ENCODE measurements around the gene ACTG1. TPM values are rescaled to one million over a fixed set of nuclear protein-coding genes. Genes with fewer than 3 reads are reported as not detected.

The ACTG1 gene
- total and polyA plus RNA-seq, 2 donors (not counting 1 experiment from before 2014, with no cell fraction given): 803 to 1,677 TPM

GRCh38 chr17:81508639-81509206, 3.9 kb downstream of the ACTG1 start:
- peak overlapping the region; percentile 97 for H3K4me3 Mint-ChIP-seq
- 83% methylated on average over 8 of the region's 10 CpGs for WGBS (ENCODE audit: insufficient coverage)
- Histone ChIP-seq H3K27me3 (replicated peaks in 1 of 4; ENCODE audit: control extremely low read depth in 1 of 4, control insufficient read depth in 3 of 4, insufficient read depth in 4 of 4, low read length in 3 of 4) (no peaks in the 10 kb centered on the region), H3K9me3 (ENCODE audit: control extremely low read depth in 1 of 3, control insufficient read depth in 2 of 3, insufficient read depth in 1 of 3, low read length in 2 of 3) (no peaks in the 10 kb centered on the region), H3K4me1 (ENCODE audit: control insufficient read depth in 2 of 2, insufficient read depth in 2 of 2, low read length in 2 of 2) (peaks cover 28 to 39% of the 10 kb centered on the region in 2 donors), H3K9ac (ENCODE audit: low read length) (peak overlapping the region; percentile 93), H3K4me2 (replicated peaks; ENCODE audit: low read depth, low read length, poor library complexity, severe bottlenecking) (peak overlapping the region; percentile 99), H3K36me3 (replicated peaks in 1 of 2; ENCODE audit: control extremely low read depth in 1 of 2, control insufficient read depth in 1 of 2, extremely low read depth in 1 of 2, insufficient read depth in 2 of 2, low read length in 1 of 2) (peaks cover 0 to 36% of the 10 kb centered on the region in 2 experiments), H3K79me2 (ENCODE audit: control insufficient read depth, insufficient read depth, low read length) (peaks cover 39% of the 10 kb centered on the region), H3K4me3 (ENCODE audit: control extremely low read depth in 1 of 5, extremely low read depth in 1 of 5, insufficient read depth in 1 of 5, low read depth in 2 of 5, low read length in 4 of 5) (peak overlapping the region in 2 of 5 experiments; percentile 84 to 86), H2AFZ (ENCODE audit: insufficient read depth, low read depth, low read length, poor library complexity, severe bottlenecking) (no peak overlapping the region), H4K20me1 (ENCODE audit: control insufficient read depth, insufficient read depth, low read length, poor library complexity, severe bottlenecking) (peaks cover 44% of the 10 kb centered on the region), H3K27ac (ENCODE audit: low read length in 2 of 2) (peak overlapping the region in 1 of 2 donors; percentile 81)
- intact Hi-C loops (cut with micrococcal nuclease): loop anchor here (1.0 kb wide), 1 partner anchor 113 kb away; the partner anchor contains the start of gene BAHCC1
- ChIA-PET POLR2A (interaction anchor here (0.5 to 3.7 kb wide), 7 partner anchors 10 to 1670 kb away, joined by 3 to 32 read pairs (median 5); no protein-coding TSS in a partner anchor), CTCF (interaction anchor here (0.7 to 3.4 kb wide), 10 partner anchors 8 to 217 kb away, joined by 3 to 17 read pairs (median 4); partner anchors contain the start of gene FAAP100)
- no peak for ATAC-seq (ENCODE audit: low read depth)
- no peaks in the 10 kb centered on the region for H3K27me3 Mint-ChIP-seq
- TF ChIP-seq EZH2 (IDR thresholded peaks at IDR 0.05; ENCODE audit: borderline replicate concordance, insufficient read depth, low read depth, low read length, poor library complexity, severe bottlenecking) (no peak), CTCF (IDR thresholded peaks at IDR 0.05) (no peak)
- H3K9me3 Mint-ChIP-seq (ENCODE audit: insufficient read depth): no peaks in the 10 kb centered on the region
- peaks cover 44% of the 10 kb centered on the region for H3K4me1 Mint-ChIP-seq
- peak overlapping the region; percentile 94 for H3K27ac Mint-ChIP-seq
- DNase-seq: no peak

- Histone ChIP-seq H3K9me3 (ENCODE audit: control extremely low read depth in 1 of 3, control insufficient read depth in 2 of 3, insufficient read depth in 1 of 3, low read length in 2 of 3) (no peaks in the 10 kb centered on the region), H3K27me3 (replicated peaks in 1 of 4; ENCODE audit: control extremely low read depth in 1 of 4, control insufficient read depth in 3 of 4, insufficient read depth in 4 of 4, low read length in 3 of 4) (no peaks in the 10 kb centered on the region), H2AFZ (ENCODE audit: insufficient read depth, low read depth, low read length, poor library complexity, severe bottlenecking) (no peak overlapping the region), H3K4me2 (replicated peaks; ENCODE audit: low read depth, low read length, poor library complexity, severe bottlenecking) (no peak overlapping the region), H3K9ac (ENCODE audit: low read length) (no peak overlapping the region), H4K20me1 (ENCODE audit: control insufficient read depth, insufficient read depth, low read length, poor library complexity, severe bottlenecking) (peaks cover 4% of the 10 kb centered on the region), H3K27ac (ENCODE audit: low read length in 2 of 2) (no peak overlapping the region), H3K4me3 (ENCODE audit: control extremely low read depth in 1 of 5, extremely low read depth in 1 of 5, insufficient read depth in 1 of 5, low read depth in 2 of 5, low read length in 4 of 5) (no peak overlapping the region), H3K4me1 (ENCODE audit: control insufficient read depth in 2 of 2, insufficient read depth in 2 of 2, low read length in 2 of 2) (peaks cover under 1 to 2% of the 10 kb centered on the region in 2 donors), H3K79me2 (ENCODE audit: control insufficient read depth, insufficient read depth, low read length) (no peaks in the 10 kb centered on the region), H3K36me3 (replicated peaks in 1 of 2; ENCODE audit: control extremely low read depth in 1 of 2, control insufficient read depth in 1 of 2, extremely low read depth in 1 of 2, insufficient read depth in 2 of 2, low read length in 1 of 2) (peaks cover 0 to under 1% of the 10 kb centered on the region in 2 experiments)
- ChIA-PET POLR2A (interaction anchor here (0.5 kb wide), 1 partner anchor 94 kb away, joined by 4 read pairs; no protein-coding TSS in a partner anchor), CTCF (no interaction called here)
- TF ChIP-seq EZH2 (IDR thresholded peaks at IDR 0.05; ENCODE audit: borderline replicate concordance, insufficient read depth, low read depth, low read length, poor library complexity, severe bottlenecking): no peak
- TF ChIP-seq CTCF (IDR thresholded peaks at IDR 0.05): no peak
- no peaks in the 10 kb centered on the region for H3K9me3 Mint-ChIP-seq (ENCODE audit: insufficient read depth)
- intact Hi-C loops (cut with micrococcal nuclease): no loop called here
- H3K27ac Mint-ChIP-seq: no peak overlapping the region
- H3K27me3 Mint-ChIP-seq: no peaks in the 10 kb centered on the region
- H3K4me3 Mint-ChIP-seq: no peak overlapping the region
- no peak for DNase-seq
- ATAC-seq (ENCODE audit: low read depth): no peak
- peaks cover 4% of the 10 kb centered on the region for H3K4me1 Mint-ChIP-seq
These were observed 9.0 kb downstream of the ACTG1 start for GRCh38 chr17:81503619-81504018.

Measured in B cell (primary cell).